ENCODE measurements around the gene MAP3K14. TPM values are rescaled to one million over a fixed set of nuclear protein-coding genes. Genes with fewer than 3 reads are reported as not detected.

The MAP3K14 gene
- total and polyA plus RNA-seq, 2 experiments from 2014 or later = 2.3 to 3.0 TPM

GRCh38 chr17:45270828-45271418, 45.9 kb downstream of the MAP3K14 start:
- WGBS (ENCODE audit: low lambda C conversion rate, missing lambda C conversion rate) = 83% methylated on average over 13 of the region's 13 CpGs
- Histone ChIP-seq H2AFZ (no peak overlapping the region), H3K4me3 (no peak overlapping the region), H3K36me3 (replicated peaks; ENCODE audit: insufficient read depth, low read depth) (no peaks in the 10 kb centered on the region), H3K79me2 (no peaks in the 10 kb centered on the region), H3K27me3 (no peaks in the 10 kb centered on the region), H3K9me3 (ENCODE audit: low read depth) (no peaks in the 10 kb centered on the region), H3K27ac (no peak overlapping the region), H3K9me2 (replicated peaks; ENCODE audit: insufficient read depth) (no peaks in the 10 kb centered on the region), H4K20me1 (ENCODE audit: insufficient read depth, poor library complexity, severe bottlenecking) (no peaks in the 10 kb centered on the region), H3K4me2 (no peak overlapping the region), H3K4me1 (ENCODE audit: insufficient read depth) (peaks cover 4% of the 10 kb centered on the region)
- TF ChIP-seq EZH2phosphoT487 (IDR thresholded peaks at IDR 0.05; ENCODE audit: low read depth, severe bottlenecking, unreplicated experiment) = no peak
- peak; percentile 33 for TF ChIP-seq CTCF (IDR thresholded peaks at IDR 0.05; ENCODE audit: poor library complexity)
- TF ChIP-seq EZH2 (IDR thresholded peaks at IDR 0.05; ENCODE audit: borderline replicate concordance) = no peak
- DNase-seq (ENCODE audit: low spot score) = no peak

GRCh38 chr17:45269912-45270311, 46.9 kb downstream of the MAP3K14 start:
- no peak overlapping the region for H3K27ac ChIP-seq
- no peaks in the 10 kb centered on the region for H3K9me3 ChIP-seq (ENCODE audit: low read depth)
- TF ChIP-seq EZH2 (IDR thresholded peaks at IDR 0.05; ENCODE audit: borderline replicate concordance) = no peak
- no peak for TF ChIP-seq CTCF (IDR thresholded peaks at IDR 0.05; ENCODE audit: poor library complexity)
- no peak for TF ChIP-seq EZH2phosphoT487 (IDR thresholded peaks at IDR 0.05; ENCODE audit: low read depth, severe bottlenecking, unreplicated experiment)
- peaks cover 10% of the 10 kb centered on the region for H3K4me1 ChIP-seq (ENCODE audit: insufficient read depth)
- DNase-seq (ENCODE audit: low spot score) = no peak
- H3K4me3 ChIP-seq = no peak overlapping the region
- H4K20me1 ChIP-seq (ENCODE audit: insufficient read depth, poor library complexity, severe bottlenecking) = no peaks in the 10 kb centered on the region
- H2AFZ ChIP-seq = no peak overlapping the region
- H3K4me2 ChIP-seq = no peak overlapping the region
- WGBS (ENCODE audit: low lambda C conversion rate, missing lambda C conversion rate) = 95% methylated on average over 7 of the region's 7 CpGs
- H3K36me3 ChIP-seq (replicated peaks; ENCODE audit: insufficient read depth, low read depth) = no peaks in the 10 kb centered on the region
- H3K79me2 ChIP-seq = no peaks in the 10 kb centered on the region
- H3K27me3 ChIP-seq = no peaks in the 10 kb centered on the region
- H3K9me2 ChIP-seq (replicated peaks; ENCODE audit: insufficient read depth) = no peaks in the 10 kb centered on the region

- Histone ChIP-seq H3K27ac (no peak overlapping the region), H3K79me2 (no peaks in the 10 kb centered on the region), H3K4me1 (ENCODE audit: insufficient read depth) (peaks cover 13% of the 10 kb centered on the region), H4K20me1 (ENCODE audit: insufficient read depth, poor library complexity, severe bottlenecking) (no peaks in the 10 kb centered on the region), H3K27me3 (no peaks in the 10 kb centered on the region), H3K36me3 (replicated peaks; ENCODE audit: insufficient read depth, low read depth) (no peaks in the 10 kb centered on the region), H3K9me2 (replicated peaks; ENCODE audit: insufficient read depth) (no peaks in the 10 kb centered on the region), H3K4me2 (no peak overlapping the region), H3K9me3 (ENCODE audit: low read depth) (no peaks in the 10 kb centered on the region), H2AFZ (no peak overlapping the region), H3K4me3 (no peak overlapping the region)
- TF ChIP-seq EZH2 (IDR thresholded peaks at IDR 0.05; ENCODE audit: borderline replicate concordance) (no peak), EZH2phosphoT487 (IDR thresholded peaks at IDR 0.05; ENCODE audit: low read depth, severe bottlenecking, unreplicated experiment) (no peak), CTCF (IDR thresholded peaks at IDR 0.05; ENCODE audit: poor library complexity) (no peak)
- WGBS (ENCODE audit: low lambda C conversion rate, missing lambda C conversion rate) = 95% methylated on average over 10 of the region's 10 CpGs
- DNase-seq (ENCODE audit: low spot score) = no peak
Measured at GRCh38 chr17:45267436-45268055, 49.3 kb downstream of the MAP3K14 start.
